NB4 (cell line): Measurements from ENCODE around the gene CD200.

Experiments used
- CTCF ChIP-seq: IDR thresholded peaks from one replicate; pipeline ENCODE4 v1.5.1; 2012; ENCODE audit warnings: low read depth, low read length
- POLR2A ChIP-seq: IDR thresholded peaks from 2 replicates; pipeline ENCODE4 v1.6.1; 2011; ENCODE audit warnings: mild to moderate bottlenecking; ENCODE audit not compliant: insufficient read length; ENCODE audit errors: extremely low read depth

DNA sequence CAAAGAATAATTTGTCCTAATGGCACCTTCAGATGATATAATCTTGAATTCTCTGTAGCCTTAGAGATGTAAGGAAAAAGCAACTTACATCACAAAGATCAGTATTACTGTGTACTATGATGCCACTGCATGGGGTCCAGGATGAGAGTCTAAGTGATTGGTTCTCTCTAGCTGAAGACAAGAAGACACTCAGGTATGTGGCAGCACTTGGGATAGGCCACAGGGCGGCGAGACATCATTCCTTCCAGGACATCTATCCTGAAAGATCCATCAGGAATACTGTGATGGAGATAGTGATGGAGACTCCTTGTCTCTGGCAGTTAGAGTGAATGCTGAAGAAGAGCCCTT lies 2.5 kb downstream of the CD200 start:
- no peak for TF ChIP-seq POLR2A
- no peak for TF ChIP-seq CTCF
